HG03196 (cell line): ENCODE results near the gene LILRA6.
"Not testable (repeated sequence)": the region's sequence is repeated elsewhere in the genome, so short reads cannot be mapped to it uniquely, and the experiment has no call there.

Source experiments
- ATAC-seq: cut with Tn5 transposase; IDR thresholded peaks from one replicate; pipeline ENCODE4 v1.9.1; 2021; ENCODE audit not compliant: unreplicated experiment

The LILRA6 gene

DNA sequence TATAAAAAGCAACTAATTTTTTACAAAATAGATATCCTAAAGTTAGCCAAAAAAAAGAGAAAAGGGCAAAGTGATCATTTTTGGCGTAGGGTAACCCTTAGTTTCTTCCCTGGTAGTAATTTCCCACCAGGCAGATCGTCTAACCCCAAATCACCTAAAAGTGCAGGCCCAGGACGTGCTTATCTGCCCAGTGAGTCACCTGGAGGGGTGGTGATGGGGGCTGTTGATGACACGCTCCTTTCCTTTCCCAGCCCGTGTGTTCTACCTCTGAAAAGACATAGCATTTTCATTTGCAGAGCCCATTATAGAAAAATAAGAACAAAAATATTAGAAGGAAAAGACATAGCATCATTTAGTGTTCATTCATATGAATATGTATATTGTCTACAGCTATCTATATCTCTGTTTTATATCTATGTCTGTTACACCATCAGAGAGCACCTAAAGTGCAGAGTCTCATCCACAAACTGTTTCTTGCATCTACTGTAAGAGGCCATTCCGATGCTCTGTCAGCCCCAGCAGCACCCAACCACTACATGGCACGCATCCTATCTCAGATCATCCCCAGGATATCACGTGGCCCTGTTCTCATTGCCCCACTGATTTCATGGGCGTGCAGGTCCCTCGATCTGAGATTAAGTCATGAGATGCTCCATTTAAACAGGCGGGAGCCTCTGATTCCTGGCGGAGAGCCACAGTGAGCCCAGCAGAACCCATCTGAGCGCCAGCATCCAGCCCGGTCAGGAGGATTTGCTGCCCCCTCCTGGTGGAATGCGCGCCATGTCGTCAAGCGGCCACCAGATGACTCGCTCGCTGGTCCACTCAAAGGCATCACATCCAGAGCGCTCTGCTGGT is 11.3 kb downstream of the LILRA6 start:
- ATAC-seq: no peak

DNA sequence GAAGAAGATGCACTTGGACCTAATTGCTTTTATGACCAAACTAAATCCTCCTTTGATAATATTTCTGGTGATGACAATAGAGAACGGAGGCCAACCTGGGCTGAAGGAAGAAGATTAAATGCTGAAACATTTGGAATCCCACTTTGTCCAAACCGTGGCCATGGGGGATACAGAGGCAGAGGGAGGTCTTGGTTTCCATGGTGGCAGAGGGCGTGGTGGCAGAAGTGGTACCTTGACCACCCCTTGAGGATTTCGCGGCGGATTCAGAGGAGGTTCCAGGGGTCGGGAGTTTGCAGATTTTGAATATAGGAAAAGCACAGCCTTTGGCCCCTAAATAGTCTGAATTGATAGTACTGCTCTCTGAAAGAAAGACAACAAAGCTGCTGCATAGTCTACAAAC is 12.6 kb downstream of the LILRA6 start:
- no peak for ATAC-seq

DNA sequence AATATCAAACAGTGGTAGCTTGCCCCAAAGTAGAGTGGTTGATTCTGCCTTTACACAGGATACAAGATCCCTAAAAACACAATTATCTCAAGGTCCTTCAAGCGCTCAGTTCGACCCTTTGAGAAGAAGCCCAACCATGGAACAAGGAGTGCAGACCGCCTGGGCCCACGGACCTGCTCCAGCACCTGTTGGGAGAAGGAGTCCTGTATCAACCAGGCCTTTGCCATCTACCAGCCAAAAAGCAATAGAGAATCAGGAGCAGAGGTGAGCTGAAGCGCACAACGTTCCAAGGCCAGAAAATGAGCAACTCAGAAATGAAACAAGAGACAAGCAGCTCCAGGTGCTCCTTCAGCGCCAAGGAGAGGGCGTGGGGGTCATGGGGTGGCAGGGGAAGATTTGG is 13.4 kb downstream of the LILRA6 start:
- ATAC-seq: no peak

DNA sequence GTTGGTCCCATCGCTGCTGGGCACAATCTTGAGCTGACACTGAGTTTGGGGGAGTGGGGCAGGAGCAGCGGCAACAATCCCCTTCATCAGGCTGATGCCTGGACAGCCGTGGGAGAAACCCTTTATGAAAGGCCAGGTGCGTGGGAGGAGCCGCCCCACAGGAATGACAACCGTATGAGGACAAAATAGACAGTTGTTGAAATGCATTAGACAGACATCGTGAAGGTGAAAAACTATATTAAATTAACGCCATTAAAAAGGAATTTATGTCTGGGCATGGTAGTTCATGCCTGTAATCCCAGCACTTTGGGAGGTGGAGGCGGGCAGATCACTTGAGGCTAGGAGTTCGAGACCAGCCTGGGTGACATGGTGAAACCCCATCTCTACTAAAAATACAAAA is 18.0 kb downstream of the LILRA6 start:
- not testable (repeated sequence) for ATAC-seq

DNA sequence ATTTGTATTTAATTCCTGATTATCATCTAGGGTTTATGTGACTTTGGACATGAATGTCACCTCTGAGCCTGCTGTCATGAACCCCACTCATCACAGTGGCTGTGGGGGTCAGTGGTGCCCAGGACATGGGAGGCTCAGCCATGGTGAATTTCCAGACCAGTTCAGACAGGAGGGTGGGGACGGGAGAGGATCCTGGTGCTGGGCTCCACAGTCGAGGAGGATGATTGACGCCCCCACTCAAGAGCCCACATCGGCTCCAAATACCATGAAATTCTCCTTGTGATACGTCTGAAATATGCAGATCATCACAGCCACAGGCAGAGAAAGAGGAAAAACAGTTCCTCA is 18.7 kb downstream of the LILRA6 start:
- not testable (repeated sequence) for ATAC-seq

DNA sequence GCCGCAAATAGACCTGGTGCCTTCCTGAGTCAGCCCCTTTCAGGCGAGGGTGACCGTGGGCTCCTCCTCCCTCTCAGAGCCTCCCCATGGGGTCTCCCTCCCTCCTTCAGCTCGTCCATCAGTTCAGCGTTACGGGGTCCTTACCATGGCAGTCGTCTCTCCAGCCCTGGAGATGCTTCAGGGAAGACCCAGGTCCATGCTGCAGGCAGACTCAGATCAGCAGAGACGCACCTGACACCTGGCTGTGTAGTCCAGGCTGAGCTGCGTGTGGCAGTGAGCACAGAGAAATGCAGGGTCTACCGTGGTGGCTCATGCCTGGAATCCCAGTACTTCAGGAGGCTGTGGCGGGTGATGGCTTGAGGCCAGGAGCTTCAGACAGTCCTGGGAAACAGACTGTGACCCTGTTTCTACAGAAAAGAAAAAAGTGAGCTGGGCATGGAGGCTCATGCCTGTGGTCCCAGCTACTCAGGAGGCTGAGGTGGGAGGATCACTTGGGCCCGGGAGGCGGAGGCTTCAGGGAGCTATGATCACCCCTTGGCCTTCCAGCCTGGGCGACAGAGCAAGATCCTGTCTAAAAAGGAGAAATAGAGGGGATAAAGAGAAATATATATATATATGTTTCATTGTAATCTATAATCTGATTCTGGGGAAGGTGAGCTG is 19.2 kb downstream of the LILRA6 start:
- not testable (repeated sequence) for ATAC-seq

DNA sequence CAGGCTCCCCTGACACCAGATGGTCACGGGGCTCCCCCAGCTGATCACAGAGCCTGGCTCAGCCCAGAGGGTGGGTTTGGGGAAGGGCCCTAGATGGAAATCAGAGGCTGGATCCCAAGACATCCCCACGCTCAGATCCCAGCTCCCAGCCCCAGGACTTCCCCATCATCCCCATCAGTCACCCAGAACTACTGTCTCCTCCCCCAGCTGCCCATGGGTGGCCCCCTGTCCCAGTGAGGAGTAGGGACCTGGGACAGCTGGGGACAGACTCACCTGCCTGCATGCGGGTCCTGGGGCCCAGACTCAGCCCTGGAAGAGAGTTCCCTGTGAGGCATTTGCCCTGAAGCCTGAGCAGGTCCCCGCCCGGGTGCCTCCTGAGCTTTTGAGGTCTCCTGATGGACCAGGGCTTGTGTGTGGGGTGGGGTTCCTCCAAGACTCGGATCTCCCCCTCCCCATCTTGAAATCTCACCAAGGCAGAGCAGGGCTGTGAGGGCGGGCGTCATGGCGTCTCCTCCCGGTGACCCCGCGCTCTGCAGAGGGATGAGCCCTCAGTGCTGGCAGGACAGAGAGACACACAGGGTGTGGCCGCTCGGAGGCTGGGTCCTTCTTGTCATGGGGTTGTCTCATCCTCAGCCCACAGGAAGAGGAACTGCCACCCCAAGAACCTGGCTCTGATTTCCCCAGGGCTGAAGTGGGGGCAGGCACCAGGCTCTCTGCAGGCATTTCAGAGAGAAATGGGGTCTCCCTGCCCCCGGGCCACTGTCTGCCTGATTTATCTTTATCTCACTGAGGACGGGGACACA is 19.9 kb downstream of the LILRA6 start, which contains the start of gene LILRB3:
Gene LILRB3, minus strand, starts transcription at position 534 of the 803 bp plus-strand sequence. Its CDS starts 31 bp downstream, at position 503.
- not testable (repeated sequence) for ATAC-seq

DNA sequence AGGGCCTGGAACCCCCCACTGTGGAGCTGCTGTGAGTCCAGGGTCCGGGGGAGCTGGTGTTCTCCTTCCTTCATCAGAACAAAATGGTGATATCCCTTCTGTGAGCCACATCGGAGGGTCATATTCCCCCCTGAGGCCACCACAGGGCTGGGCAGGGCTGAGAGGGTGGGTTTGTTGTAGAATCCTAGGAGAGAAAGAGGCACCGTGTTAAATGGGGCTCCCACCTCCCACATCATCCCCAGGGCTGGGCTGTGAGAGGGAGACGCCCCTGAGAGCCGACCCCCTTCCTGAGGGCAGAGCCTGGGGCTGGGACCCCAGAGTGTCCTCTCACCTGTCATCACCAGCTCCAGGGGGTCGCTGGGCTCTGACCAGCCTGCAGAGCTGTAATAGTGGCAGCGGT is 20.6 kb downstream of the LILRA6 start:
- ATAC-seq: not testable (repeated sequence)

DNA sequence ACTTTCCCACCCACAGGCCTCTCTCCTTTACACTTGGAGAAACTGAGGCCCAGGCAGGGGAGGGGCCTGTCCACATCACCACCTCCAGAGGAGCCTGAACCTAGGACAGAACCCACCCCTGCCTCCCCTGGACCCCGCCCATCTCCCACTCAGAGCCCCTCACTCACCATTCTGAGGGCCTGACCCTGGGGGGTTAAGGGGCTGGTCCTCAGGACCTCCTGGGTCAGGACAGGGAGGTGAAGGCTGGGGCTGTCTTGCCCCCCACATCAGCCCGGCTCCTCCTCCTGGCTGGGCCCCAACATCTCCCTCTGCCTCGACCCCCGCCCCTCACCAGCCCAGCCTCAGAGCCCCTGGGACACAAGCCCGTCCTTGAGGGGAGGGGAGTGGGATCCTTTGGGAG is 22.9 kb downstream of the LILRA6 start:
- ATAC-seq: not testable (repeated sequence)

DNA sequence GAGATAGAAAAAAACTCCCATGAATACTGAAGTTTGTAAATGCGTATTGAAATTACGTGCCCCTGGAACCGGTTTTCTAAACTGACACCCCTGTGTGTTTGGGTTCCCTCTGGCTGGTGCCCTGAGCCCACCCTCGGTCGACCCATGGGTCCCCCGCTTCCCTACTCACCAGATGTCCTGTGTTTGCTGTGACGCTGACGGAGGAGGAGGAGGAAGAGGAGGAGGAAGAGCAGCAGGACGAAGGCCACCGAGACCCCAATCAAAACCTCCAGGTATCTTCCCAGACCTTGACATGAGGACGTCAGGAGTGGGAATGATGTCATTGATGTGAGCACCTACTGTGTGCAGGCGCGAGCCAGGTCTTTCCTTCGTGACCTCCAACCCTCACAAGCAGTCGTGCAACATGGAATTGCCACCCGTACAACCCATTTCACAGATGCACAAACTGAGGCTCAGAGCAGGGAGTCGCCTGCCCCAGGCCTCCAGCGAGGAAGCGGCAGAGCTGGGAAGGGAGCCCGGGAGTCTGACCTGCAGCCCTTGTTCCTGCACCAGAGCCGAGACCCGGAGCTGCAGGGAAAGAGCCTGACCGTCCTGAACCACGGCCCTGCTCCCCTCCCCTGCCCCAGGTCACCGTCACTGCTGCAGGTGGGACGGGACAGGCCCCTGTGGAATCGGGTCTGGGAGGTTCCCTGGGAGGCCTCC is 23.5 kb downstream of the LILRA6 start:
- no peak for ATAC-seq

DNA sequence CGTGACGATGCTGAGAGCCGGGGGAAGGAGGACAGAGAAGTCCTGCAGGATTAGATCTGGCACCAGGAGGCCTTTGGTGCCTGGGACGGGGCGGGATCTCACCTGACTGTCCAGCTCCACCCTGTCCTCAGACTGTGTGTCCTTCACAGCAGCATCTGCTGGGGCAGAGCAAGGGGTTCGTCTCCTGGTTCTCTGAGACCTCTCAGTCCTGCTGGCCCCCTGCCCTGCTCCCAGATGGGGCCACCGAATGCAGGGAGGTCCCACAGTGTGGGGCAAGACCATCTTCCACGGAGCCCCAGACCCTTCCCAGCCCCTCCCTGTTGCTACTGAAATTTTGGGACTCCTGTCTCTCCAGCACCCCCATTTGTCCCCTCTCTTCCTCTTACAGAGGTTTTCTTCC is 24.3 kb downstream of the LILRA6 start:
- no peak for ATAC-seq

DNA sequence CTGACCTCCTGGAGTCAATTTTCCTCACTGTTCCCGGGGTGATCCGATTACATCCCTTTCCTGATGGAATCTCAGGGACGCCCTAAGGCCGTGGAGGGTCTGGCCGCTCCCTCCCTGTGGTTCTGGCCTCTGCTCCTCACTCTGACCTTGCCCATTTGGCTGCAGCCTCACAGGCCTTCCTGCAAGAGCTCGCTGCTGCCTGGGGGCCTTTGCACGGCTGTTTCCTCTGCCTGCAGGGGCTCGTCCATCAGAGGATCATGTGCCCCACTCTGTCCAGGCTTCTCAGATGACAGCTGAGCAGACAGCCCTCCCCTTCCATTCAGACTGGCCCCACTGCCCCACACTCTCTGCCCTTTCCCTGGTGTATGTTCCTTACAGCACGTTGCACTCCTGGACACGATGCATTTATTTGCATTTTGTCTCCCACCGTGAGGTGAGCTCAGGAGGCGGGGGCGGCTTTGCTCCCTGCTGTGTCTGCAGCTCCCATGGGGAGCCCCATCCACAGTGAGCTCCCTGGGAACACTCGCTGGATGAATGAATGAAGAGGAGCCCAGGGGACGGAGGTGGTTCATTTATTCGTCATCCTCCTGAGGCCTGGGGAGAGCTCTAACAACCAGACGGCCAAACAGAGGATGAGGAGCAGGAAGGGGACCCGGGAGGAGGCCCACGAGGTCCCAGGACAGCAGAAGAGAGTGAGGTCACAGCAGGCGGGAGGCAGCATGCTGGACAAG is 24.9 kb downstream of the LILRA6 start:
- ATAC-seq: not testable (repeated sequence)

DNA sequence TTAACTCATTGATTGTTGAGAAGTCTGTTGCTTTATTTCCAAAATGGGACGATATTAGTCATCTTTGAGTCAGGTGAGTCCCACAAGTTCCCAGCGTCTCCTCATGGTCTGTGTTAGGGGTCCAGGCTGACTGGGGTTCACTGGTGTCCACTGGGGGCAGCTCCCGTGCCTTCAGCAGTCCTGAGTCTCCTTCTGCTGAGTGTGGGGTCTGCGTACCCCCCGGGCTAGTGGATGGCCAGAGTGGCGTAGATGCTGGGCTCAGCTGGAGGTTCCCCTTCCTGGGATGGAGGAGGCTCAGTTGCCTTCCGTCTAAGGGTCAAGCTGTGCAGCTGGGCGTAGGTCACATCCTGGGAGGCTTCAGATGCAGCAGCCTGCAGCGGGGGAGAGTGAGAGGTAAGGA is 25.7 kb downstream of the LILRA6 start:
- no peak for ATAC-seq

DNA sequence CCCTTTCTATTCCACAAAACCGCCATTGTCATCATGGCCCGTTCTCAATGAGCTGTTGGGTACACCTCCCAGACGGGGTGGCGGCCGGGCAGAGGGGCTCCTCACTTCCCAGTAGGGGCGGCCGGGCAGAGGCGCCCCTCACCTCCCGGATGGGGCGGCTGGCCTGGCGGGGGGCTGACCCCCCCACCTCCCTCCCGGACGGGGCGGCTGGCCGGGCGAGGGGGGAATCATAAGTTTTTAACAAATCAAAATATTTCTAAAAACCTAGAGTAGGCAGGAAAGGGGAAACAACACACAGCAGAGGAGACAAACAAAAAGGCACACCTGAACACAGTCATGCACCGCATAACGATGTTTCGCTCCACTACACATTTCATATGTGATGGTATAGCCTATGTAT is 27.9 kb downstream of the LILRA6 start:
- ATAC-seq: not testable (repeated sequence)

DNA sequence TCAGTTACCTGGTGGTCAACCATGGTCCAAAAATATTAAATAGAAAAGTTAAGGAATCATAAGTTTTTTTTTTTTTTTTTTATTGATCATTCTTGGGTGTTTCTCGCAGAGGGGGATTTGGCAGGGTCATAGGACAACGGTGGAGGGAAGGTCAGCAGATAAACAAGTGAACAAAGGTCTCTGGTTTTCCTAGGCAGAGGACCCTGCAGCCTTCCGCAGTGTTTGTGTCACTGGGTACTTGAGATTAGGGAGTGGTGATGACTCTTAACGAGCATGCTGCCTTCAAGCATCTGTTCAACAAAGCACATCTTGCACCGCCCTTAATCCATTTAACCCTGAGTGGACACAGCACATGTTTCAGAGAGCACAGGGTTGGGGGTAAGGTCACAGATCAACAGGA is 28.4 kb downstream of the LILRA6 start:
- ATAC-seq: not testable (repeated sequence)

DNA sequence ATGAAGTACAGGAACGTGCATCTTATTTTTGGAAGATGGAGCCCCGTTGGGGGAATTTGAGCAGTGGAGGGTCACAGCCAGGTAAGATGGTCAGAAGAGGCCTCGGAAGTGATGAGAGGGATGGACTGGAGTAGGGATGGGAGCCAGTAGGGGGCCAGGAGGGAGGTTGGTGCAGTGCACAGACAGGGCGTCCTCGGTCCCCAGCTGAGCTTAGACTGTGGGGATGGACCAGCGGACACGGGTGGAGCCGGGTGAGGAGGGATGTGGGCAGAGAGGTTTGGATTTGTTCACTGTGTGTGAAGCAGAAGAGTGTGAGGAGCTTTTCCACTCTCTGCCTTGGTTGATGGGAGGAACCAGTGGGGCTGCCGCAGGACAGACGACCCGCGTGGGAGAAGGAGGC is 31.4 kb downstream of the LILRA6 start:
- no peak for ATAC-seq

DNA sequence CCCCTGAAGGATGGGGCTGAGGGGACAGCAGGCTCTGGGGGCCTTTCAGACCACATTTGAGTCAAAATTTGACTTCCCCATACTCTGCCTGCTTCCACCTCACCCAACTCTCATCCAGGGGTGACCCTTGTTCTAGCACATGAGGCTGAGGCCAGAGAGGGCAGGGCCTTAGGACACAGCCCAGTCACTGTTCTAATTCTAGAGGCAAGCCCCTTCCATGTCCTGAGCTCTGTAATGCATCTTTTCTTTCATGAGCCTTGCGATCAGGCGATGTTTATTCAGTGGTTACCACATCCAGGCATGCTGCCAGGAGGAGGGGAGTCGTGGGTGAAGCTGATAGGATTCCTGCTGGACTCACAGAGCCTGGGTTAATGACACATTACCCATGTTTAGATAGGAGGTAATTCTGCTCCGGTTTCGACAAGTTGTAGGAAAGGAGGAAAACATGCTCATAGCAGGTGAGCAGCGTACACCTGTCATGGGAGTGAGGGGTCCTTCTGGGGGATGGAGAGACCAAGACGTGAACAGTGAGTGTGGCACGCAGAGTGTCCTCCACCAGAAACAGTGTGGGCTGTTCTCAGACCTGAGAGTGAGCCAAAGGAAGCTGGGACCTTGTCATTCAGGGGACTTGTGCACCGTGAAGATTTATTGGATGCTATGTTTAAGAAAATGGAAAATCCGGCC is 32.6 kb downstream of the LILRA6 start:
- ATAC-seq: no peak

DNA sequence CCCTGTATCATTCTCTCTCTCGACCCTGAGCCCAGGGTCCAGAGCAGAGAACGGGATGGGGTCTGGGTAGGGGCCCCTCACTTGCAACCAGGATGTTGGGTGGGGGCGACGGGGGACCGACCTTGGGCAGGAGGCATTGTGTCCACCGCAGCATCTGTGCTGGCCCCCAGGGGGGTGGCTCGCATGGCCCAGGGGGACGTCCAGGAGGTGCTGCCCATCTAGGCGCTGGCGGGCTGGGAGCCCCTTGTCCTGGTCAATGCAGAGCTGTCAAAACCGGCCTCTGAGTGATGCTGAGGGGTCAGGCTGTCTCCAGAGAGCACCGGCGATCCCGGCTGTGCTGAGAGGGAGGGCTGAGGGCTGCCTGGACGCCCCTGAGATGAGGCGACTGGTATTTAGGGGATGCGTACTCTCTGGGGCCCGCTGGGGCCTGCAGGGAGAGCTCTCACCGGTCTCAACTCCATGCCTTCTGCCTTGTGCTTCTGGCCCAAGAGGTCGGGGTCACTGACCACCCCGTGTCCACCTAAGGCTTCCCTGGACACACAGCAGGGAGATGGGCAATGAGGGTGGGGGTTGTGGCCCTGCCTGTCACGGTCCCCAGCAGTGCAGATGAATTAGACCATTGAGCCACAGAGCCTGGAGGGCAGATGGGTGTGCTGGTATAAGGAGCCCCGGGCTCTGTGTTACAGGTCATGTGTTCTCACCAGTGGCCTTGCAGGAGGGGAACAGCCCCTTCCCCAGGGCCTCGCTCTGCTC is 33.4 kb downstream of the LILRA6 start:
- ATAC-seq: no peak

DNA sequence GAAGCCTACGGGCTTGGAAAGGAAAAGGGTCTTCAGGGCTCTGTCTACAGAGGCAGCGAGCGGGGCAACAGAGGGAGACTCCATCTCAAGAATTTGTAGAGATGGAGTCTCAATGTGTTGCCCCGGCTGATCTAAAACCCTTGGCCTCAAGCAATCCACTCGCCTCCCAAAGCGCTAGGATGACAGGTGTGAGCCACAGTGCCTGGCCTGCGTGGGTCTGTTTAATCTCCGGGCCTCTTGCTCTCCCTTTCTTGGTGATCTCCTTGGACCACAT is 33.9 kb downstream of the LILRA6 start:
- no peak for ATAC-seq
